ENCODE results near the gene TSEN2.

TSEN2 gene

DNA sequence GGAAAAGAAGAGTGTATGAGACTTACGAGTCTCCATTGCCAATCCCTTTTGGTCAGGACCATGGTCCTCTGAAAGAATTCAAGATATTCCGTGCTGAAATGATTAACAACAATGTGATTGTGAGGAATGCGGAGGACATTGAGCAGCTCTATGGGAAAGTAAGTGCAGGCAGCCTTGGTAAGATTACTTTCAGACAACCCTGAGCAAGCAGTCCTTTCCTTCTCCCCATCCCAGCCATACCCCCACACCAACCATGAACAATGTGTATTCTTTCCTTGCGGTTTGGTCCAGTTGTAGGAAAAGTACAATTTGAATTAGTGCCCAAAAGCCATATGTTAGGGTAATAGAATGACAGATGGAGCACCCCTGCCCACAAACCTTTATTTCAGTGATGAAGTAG, 5.6 kb downstream of the TSEN2 start:
- H3K27ac Mint-ChIP-seq, result peak overlapping the region; percentile 16
- CTCF ChIA-PET, result interaction anchor here (2.1 kb wide), 1 partner anchor 10 kb away, joined by 9 read pairs; no protein-coding TSS in a partner anchor
- DNase-seq, result no peak
- no peaks in the 10 kb centered on the region for H3K9me3 Mint-ChIP-seq
- peaks cover 15% of the 10 kb centered on the region for H3K36me3 Mint-ChIP-seq
- no peak overlapping the region for H3K4me3 Mint-ChIP-seq
- H3K27me3 Mint-ChIP-seq, result no peaks in the 10 kb centered on the region
- peaks cover 18% of the 10 kb centered on the region for H3K4me1 Mint-ChIP-seq

DNA sequence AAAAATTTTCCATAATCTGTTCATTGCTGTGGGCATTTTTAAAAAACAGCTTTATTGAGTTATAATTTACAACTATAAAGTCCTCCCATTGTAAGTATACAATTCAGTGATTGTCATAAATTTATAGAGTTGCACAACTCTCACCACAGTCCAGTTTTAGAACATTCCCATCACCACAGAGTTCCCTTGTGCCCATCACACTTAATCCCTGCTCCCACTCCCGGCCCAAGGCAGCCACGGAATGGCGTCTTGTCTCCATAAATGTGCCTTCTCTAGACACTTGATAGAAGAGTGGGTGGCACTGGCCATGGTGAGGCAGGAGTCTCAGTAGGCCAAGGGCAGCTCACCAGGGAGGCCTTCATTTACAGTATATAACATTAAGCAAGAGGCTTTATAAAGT, 6.3 kb downstream of the TSEN2 start:
- no peak for DNase-seq
- CTCF ChIA-PET, result interaction anchor here (2.1 kb wide), 1 partner anchor 10 kb away, joined by 9 read pairs; no protein-coding TSS in a partner anchor
- Mint-ChIP-seq H3K4me3 (no peak overlapping the region), H3K4me1 (peaks cover 11% of the 10 kb centered on the region), H3K27ac (no peak overlapping the region), H3K9me3 (no peaks in the 10 kb centered on the region), H3K36me3 (peaks cover 15% of the 10 kb centered on the region), H3K27me3 (no peaks in the 10 kb centered on the region)

DNA sequence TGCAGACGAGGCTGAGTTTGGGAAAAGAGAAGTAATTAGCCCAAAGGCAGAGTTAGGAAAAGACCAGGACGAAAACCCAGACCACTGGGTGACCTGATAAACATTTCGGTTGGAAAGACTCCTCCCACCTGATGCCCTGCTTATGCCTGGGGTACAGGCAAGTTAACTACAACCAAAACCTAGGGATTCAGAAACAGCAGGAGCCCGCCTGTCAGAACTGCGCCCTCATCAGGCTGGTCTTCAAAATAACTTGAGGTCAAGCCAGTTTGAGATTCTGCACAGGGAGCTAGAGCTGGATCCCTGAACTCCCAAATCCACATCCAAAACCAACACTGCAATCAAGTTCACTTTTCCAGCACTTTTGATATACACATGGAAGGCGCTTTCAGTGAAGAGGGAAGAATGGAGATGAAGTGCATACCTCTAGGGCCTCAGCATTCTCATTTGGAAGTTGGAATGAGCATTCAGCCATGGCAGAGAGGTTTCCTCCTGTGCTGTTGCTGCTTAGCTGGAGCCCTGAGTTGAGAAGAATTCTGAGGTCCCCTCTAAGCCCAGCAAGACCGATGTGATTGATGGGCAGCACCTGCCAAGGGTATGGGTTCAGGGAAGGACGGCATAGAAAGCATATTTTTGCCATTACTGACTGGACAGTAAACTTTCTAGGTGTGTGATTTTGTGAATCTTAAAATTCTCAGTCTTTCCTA, 11.6 kb downstream of the TSEN2 start:
- DNase-seq, result no peak
- Mint-ChIP-seq H3K9me3 (no peaks in the 10 kb centered on the region), H3K4me1 (no peaks in the 10 kb centered on the region), H3K4me3 (no peak overlapping the region), H3K27ac (no peak overlapping the region), H3K27me3 (no peaks in the 10 kb centered on the region), H3K36me3 (peaks cover 22% of the 10 kb centered on the region)
- CTCF ChIA-PET, result interaction anchor here (1.2 to 1.9 kb wide), 4 partner anchors 10 to 363 kb away, joined by 3 to 5 read pairs (median 4); partner anchors contain the start of gene TSEN2

DNA sequence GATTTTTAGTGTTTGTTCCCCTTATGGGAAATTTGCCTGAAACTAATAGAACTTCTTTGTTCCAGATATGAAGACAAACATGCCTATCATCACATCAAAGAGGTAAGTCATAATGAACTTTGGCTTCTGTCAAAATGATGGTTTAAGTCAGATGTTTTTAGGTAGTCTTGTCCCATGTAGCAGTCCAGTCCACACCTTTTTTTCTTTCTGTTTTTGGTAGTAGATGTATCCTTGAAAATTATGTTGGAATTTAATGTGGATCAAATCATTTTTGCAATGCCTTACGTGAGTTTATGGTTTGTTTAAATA, 12.1 kb downstream of the TSEN2 start:
- no peak overlapping the region for H3K27ac Mint-ChIP-seq
- no peak overlapping the region for H3K4me3 Mint-ChIP-seq
- no peak for DNase-seq
- H3K36me3 Mint-ChIP-seq, result peaks cover 22% of the 10 kb centered on the region
- H3K9me3 Mint-ChIP-seq, result no peaks in the 10 kb centered on the region
- no peaks in the 10 kb centered on the region for H3K27me3 Mint-ChIP-seq
- no peaks in the 10 kb centered on the region for H3K4me1 Mint-ChIP-seq
- CTCF ChIA-PET, result interaction anchor here (1.2 to 1.9 kb wide), 2 partner anchors 11 to 363 kb away, joined by 3 to 5 read pairs; no protein-coding TSS in a partner anchor

DNA sequence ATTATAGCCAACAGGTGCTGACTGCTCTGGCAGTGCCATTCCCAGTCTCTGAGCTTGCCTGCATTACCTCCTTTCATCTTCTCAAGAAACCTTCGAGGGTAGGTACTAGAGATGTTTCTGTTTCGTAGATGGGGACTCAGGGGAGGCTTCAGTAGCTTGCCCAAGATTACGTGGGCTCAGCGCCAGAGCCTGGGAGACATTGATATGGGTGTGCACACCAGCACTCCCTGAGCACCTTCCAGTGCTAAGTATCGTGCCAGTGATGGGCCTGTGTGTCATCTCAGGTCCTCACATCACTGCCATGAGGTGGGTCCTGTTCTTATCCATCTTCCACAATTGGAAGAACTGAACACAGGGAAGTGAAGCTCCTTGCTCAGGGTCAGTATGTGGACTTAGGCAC, 15.2 kb downstream of the TSEN2 start:
- Mint-ChIP-seq H3K27me3 (no peaks in the 10 kb centered on the region), H3K4me3 (no peak overlapping the region), H3K9me3 (no peaks in the 10 kb centered on the region), H3K4me1 (no peaks in the 10 kb centered on the region), H3K36me3 (peaks cover 25% of the 10 kb centered on the region), H3K27ac (no peak overlapping the region)
- DNase-seq, result no peak
- CTCF ChIA-PET, result interaction anchor here (1.0 kb wide), 1 partner anchor 15 kb away, joined by 3 read pairs; the partner anchor contains the start of gene TSEN2

DNA sequence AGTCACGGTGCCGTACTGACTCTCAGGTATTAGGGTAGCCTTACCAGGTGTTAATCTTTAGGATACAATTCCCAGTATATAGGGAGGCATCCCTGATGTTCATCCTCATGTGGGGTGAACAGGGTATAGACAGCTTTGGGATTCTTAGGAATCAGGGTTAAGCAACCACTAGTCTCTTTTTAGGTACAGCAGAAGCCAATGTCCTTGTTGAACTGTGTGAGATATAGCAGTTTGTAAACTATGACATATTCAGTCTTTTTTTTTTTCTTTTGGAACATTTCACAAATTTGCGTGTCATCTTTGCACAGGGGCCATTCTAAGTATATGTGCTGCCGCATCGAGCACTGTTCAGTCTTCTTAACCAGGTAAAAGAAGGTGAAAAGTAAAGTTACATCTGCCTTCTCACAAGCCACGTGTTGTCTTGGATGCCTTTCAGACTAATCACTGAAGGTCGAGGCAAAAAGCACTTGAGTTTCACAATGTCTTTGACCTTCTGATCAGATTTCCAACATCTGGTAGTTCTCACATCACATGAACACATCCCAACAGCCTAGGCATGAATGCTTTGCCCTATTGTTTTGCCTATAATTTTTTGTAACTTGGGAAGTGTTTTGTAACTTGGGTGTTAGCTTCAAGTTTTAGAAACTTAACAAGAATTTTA, 17.2 kb downstream of the TSEN2 start:
- Mint-ChIP-seq H3K27me3 (no peaks in the 10 kb centered on the region), H3K9me3 (no peaks in the 10 kb centered on the region), H3K36me3 (peaks cover 27% of the 10 kb centered on the region), H3K27ac (no peak overlapping the region), H3K4me1 (no peaks in the 10 kb centered on the region), H3K4me3 (no peak overlapping the region)
- DNase-seq, result no peak
- CTCF ChIA-PET, result no interaction called here

DNA sequence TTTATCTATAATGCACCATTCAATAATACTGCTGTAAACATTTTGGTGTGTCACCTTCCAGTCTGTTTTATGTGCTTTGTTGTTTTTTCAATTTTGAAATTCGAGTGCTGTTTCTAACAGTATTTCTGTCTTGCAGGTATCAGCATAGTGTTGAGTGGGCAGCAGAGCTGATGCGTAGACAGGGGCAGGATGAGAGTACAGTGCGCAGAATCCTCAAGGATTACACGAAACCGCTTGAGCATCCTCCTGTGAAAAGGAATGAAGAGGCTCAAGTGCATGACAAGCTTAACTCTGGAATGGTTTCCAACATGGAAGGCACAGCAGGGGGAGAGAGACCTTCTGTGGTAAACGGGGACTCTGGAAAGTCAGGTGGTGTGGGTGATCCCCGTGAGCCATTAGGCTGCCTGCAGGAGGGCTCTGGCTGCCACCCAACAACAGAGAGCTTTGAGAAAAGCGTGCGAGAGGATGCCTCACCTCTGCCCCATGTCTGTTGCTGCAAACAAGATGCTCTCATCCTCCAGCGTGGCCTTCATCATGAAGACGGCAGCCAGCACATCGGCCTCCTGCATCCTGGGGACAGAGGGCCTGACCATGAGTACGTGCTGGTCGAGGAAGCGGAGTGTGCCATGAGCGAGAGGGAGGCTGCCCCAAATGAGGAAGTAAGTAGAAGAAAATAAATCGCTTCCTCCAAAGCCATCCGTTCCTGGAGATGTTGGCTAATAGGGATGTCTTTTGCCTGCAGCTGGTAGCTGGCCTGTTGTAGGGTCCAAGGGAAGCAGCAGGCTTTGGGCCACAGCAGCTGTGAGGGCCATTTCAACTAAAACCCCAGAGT, 19.1 kb downstream of the TSEN2 start:
- CTCF ChIA-PET, result no interaction called here
- Mint-ChIP-seq H3K9me3 (no peaks in the 10 kb centered on the region), H3K27ac (no peak overlapping the region), H3K27me3 (no peaks in the 10 kb centered on the region), H3K4me1 (no peaks in the 10 kb centered on the region), H3K4me3 (no peak overlapping the region), H3K36me3 (peaks cover 19% of the 10 kb centered on the region)
- no peak for DNase-seq

DNA sequence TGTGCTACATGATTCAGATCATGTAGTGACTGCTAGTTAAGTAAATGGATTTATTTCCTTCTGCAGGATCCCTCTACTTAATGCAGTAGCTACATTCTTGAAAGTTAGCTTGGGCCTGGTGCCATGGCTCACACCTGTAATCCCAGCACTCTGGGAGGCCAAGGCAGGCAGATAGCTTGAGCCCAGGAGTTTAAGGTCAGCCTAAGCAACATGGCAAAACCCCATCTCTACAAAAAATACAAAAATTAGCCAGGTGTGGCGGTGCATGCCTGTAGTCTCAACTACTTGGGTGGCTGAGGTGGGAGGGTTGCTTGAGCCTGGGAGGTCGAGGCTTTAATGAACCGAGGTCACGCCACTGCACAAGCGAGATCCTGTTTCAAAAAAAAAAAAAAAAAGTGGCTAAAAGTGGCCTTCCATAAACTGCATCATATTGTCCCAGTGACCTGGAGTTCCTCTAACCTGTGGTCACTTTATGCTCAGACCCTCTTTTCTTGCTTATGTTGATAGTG, 22.0 kb downstream of the TSEN2 start:
- H3K4me1 Mint-ChIP-seq, result no peaks in the 10 kb centered on the region
- no peak overlapping the region for H3K4me3 Mint-ChIP-seq
- no peaks in the 10 kb centered on the region for H3K9me3 Mint-ChIP-seq
- no peak overlapping the region for H3K27ac Mint-ChIP-seq
- H3K27me3 Mint-ChIP-seq, result no peaks in the 10 kb centered on the region
- CTCF ChIA-PET, result no interaction called here
- H3K36me3 Mint-ChIP-seq, result peaks cover 14% of the 10 kb centered on the region
- DNase-seq, result no peak

DNA sequence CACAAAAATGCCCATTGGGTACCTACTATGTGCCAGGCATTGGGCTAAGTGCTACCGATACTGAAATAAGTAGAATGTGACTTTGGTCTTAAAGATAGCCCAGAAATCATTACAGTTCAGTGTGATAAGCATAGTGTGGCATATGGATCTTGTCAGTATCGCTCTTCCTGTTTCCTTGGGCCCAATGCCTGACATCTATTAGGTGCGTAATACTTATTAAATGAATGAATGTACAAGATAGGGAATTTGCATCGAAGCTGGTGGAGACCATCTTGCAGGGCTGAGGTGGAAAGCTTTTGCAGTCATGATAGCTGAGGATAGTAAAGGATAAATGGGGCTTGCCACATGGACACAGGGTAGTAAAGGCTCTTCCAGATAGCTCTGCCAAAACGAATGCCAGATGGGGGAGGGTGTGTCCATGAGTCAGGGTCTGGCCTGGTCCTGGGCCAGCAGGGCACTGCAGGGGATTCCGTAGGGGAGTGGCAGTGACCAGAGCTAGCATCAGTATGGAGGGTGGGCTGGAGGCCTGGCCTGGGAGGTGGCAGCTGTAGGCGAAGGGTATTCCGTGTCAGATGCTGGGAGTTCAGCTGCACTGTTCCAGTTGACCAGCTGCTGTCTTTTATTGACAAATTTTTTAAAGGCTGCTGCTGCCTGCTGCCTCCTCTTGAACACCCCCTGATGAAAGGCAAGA, 23.5 kb downstream of the TSEN2 start:
- no peaks in the 10 kb centered on the region for H3K27me3 Mint-ChIP-seq
- no peaks in the 10 kb centered on the region for H3K4me1 Mint-ChIP-seq
- DNase-seq, result no peak
- no peak overlapping the region for H3K27ac Mint-ChIP-seq
- H3K9me3 Mint-ChIP-seq, result no peaks in the 10 kb centered on the region
- no peak overlapping the region for H3K4me3 Mint-ChIP-seq
- CTCF ChIA-PET, result interaction anchor here (0.6 to 1.0 kb wide), 4 partner anchors 12 to 375 kb away, joined by 3 to 4 read pairs (median 3); no protein-coding TSS in a partner anchor
- H3K36me3 Mint-ChIP-seq, result peaks cover 14% of the 10 kb centered on the region

DNA sequence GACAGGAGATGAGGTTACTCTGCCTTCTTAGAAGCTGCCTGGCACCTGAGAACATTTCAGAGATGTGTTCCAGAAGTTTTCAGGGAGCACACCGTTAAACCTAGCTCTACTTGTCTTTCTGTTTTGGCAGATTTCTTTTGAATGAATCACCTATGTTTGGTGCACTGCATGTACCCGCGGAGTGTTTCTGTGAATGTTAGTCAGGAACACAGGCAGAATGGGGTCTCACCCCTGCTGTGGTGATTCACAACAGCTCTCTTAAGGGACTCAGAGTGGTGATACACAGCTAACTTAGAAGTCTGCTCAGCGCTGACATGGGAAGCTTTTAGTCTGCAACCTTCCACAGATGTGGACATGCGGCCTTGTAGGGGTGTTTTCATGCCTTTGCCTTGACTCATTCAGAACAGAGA, 24.0 kb downstream of the TSEN2 start:
- DNase-seq, result no peak
- no peaks in the 10 kb centered on the region for H3K27me3 Mint-ChIP-seq
- H3K4me3 Mint-ChIP-seq, result no peak overlapping the region
- peaks cover 10% of the 10 kb centered on the region for H3K36me3 Mint-ChIP-seq
- no peaks in the 10 kb centered on the region for H3K4me1 Mint-ChIP-seq
- H3K27ac Mint-ChIP-seq, result no peak overlapping the region
- CTCF ChIA-PET, result interaction anchor here (0.5 to 1.0 kb wide), 3 partner anchors 13 to 335 kb away, joined by 3 to 4 read pairs (median 3); no protein-coding TSS in a partner anchor
- H3K9me3 Mint-ChIP-seq, result no peaks in the 10 kb centered on the region

DNA sequence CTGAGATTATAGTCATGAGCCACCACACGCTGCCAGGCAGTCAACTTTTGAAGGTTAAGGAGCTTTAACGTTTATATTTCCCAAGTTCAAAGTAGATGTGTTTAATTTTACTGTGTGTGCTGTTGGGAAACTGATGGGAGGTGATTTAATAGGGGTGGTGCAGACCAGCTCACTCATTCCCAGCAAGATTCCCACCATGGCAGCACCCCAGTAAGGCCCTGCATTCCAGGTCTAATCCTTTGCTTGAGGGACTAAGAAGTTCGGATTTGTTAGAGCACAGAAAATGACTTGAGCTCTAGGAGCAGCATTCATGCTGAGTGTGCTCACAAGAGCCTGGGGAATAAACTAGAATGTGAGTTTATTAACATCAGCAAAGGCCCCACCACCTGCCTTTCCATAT, 25.2 kb downstream of the TSEN2 start:
- peaks cover 3% of the 10 kb centered on the region for H3K36me3 Mint-ChIP-seq
- no peaks in the 10 kb centered on the region for H3K27me3 Mint-ChIP-seq
- no peak overlapping the region for H3K27ac Mint-ChIP-seq
- no peak overlapping the region for H3K4me3 Mint-ChIP-seq
- H3K9me3 Mint-ChIP-seq, result no peaks in the 10 kb centered on the region
- no peaks in the 10 kb centered on the region for H3K4me1 Mint-ChIP-seq
- no peak for DNase-seq
- CTCF ChIA-PET, result interaction anchor here (0.6 kb wide), 1 partner anchor 423 kb away, joined by 3 read pairs; no protein-coding TSS in a partner anchor

DNA sequence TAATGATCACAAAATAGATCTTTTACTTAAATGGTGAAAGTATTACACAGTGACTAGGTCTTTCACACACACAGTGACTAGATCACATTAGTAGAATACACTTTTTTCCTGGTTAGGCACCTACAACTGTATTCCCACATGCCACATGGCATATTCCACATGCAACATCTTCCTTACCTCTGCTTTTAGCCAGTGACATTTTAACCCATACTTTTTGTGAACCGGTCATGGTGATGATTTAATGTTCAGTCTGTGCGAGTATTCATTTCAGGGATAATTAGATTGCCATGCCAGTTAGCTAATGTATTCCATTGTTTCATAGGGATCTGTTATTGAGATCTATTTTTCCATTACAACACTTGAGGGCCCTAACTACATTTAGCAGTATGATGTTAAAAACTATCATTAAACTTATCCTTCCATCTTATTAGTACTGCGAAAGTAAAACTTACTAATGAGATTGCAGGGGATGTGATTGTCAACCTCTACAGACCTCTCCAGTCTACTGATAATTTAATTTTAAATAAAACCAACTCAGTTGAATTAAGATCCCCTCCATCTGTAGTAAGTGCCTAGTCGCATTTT, 28.3 kb downstream of the TSEN2 start:
- CTCF ChIA-PET, result no interaction called here
- DNase-seq, result no peak
- Mint-ChIP-seq H3K36me3 (no peaks in the 10 kb centered on the region), H3K27me3 (no peaks in the 10 kb centered on the region), H3K4me1 (no peaks in the 10 kb centered on the region), H3K27ac (no peak overlapping the region), H3K9me3 (no peaks in the 10 kb centered on the region), H3K4me3 (no peak overlapping the region)

DNA sequence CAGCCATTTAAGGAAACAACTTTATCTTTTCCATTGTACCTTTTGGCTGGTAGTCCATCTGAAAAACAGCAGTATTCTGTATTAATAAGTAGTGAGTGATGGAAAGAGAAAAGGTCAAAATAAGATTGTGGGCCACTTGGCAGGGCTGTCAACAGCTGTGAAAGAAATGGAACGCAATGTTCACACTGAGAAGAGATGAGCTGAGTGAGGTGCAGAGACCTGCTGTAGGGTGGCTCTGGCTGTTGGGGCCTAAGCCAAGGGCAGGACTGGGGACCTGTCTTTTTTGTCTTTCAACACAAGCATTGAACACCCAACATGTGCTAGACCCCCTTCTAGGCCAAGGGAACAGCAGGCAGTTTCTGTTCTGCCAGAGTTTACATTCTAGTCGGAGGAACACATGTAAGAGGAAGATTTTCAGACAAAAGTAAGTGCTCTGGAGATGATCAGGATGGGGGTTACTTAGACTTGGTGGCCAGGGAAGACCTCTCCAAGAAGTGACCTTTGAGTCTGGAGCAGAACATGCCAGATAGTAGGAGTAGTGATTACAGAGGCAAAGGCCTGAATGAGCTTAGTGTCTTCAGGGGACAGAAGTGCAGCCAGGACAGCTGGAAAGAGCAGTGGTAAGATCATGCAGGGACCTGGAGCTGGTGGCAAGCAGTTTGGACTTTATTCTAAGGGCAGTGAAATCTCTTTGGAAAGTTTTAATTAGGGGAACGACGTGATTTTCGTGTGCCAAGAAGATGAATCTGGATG, 29.6 kb downstream of the TSEN2 start:
- Mint-ChIP-seq H3K9me3 (no peaks in the 10 kb centered on the region), H3K27ac (no peak overlapping the region), H3K4me1 (no peaks in the 10 kb centered on the region), H3K36me3 (no peaks in the 10 kb centered on the region), H3K4me3 (no peak overlapping the region), H3K27me3 (no peaks in the 10 kb centered on the region)
- no peak for DNase-seq
- CTCF ChIA-PET, result interaction anchor here (0.9 kb wide), 1 partner anchor 379 kb away, joined by 3 read pairs; no protein-coding TSS in a partner anchor

All from activated naive CD4-positive, alpha-beta T cell treated with anti-CD3 and anti-CD28 coated beads, Interleukin-2, amount 10 ng/mL, durations not matched to agents 7 days and 5 days (primary cell).